Lower leg skin (tissue), 3 donors: Measurements from ENCODE around the gene NINL.

Source experiments
- POLR2A ChIP-seq, 2 donors: fragments of 450-650 bp; IDR thresholded peaks; one replicate each; pipeline ENCODE4 v1.6.1; 2016 to 2017; ENCODE audit warnings: antibody characterized with exemption in 2 of 2, mild to moderate bottlenecking in 1 of 2, moderate library complexity in 1 of 2
- TF ChIP-seq, protein P1 (sequence below), 3 donors: fragments of 450-650 bp; IDR thresholded peaks; one replicate each; pipeline ENCODE4 v1.5.1; 2016; ENCODE audit warnings: antibody characterized with exemption in 3 of 3, mild to moderate bottlenecking in 3 of 3, moderate library complexity in 2 of 3

DNA sequence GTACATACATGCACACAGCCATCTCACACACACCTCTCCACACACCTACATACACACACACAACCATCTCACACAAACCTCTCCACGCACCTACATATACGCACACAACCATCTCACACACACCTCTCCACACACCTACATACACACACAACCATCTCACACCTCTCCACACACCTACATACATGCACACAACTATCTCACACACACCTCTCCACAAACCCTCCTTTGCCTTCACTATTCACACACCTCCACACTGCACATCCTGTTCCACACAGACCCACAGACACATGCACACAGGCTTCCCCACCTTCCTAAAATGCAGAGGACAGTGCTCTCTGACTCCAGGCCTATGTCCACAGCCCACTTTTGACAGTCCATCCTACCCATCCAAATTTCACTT lies 16.3 kb upstream of the NINL start:
- no peak for TF ChIP-seq POLR2A (IDR thresholded peaks at IDR 0.05)
- TF ChIP-seq, protein P1, sequence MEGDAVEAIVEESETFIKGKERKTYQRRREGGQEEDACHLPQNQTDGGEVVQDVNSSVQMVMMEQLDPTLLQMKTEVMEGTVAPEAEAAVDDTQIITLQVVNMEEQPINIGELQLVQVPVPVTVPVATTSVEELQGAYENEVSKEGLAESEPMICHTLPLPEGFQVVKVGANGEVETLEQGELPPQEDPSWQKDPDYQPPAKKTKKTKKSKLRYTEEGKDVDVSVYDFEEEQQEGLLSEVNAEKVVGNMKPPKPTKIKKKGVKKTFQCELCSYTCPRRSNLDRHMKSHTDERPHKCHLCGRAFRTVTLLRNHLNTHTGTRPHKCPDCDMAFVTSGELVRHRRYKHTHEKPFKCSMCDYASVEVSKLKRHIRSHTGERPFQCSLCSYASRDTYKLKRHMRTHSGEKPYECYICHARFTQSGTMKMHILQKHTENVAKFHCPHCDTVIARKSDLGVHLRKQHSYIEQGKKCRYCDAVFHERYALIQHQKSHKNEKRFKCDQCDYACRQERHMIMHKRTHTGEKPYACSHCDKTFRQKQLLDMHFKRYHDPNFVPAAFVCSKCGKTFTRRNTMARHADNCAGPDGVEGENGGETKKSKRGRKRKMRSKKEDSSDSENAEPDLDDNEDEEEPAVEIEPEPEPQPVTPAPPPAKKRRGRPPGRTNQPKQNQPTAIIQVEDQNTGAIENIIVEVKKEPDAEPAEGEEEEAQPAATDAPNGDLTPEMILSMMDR (IDR thresholded peaks at IDR 0.05) = no peak
